GM18951 (cell line): ENCODE data around the gene SHANK3.

Source experiments
- POLR2A ChIP-seq: IDR thresholded peaks from 4 replicates; pipeline ENCODE4 v1.6.1; 2011; ENCODE audit warnings: mild to moderate bottlenecking; ENCODE audit not compliant: insufficient read length, insufficient read depth; ENCODE audit errors: extremely low read depth
- in situ Hi-C: fragments of 300-500 bp; cut with MboI; formaldehyde crosslinking; loops from one replicate; pipeline ENCODE4 v1.12.0; 2022; ENCODE audit warnings: low sequenced_read_pairs, mixed read lengths, inconsistent platforms; ENCODE audit not compliant: unreplicated experiment

Gene SHANK3

DNA sequence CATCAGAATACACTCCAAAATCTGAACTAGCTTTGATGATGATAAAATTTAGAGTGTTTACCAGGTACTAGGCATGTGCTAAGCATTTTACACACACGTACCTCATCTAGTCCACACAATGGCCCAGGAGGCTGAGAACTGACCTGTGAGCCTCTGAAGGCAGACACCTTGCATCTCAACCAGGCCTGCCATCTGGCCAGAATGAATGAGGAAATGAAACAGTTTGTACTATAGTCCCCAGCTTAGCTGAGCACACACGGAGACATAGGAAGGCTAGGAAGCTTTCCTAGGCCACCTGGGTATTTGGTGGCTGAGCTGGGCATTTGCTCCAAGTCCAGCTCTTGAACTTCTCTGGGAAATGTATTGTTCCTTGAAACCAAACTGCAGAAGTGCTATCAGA is 6.9 kb upstream of the SHANK3 start:
- in situ Hi-C loops: no loop called here
- TF ChIP-seq POLR2A: no peak

DNA sequence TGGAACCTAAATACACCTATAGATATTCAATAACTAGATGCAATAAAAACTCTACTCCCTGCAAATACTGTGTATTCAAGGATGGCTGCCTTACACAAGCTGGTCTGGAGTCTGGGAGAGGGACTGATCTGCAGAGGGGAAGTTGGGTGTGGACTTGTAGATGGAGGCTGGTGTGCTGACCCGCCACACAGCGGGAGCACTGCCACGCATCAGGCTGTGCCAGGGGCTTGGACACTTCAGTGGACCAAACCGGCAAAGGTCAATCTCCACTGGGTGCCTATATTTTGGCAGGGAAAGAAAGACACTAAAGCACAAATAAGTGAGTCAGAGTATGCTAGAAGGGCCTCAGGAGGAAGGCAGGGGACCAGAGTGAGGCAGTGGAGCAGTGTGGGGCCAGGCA is 2.1 kb upstream of the SHANK3 start:
- in situ Hi-C loops: no loop called here
- TF ChIP-seq POLR2A: no peak

DNA sequence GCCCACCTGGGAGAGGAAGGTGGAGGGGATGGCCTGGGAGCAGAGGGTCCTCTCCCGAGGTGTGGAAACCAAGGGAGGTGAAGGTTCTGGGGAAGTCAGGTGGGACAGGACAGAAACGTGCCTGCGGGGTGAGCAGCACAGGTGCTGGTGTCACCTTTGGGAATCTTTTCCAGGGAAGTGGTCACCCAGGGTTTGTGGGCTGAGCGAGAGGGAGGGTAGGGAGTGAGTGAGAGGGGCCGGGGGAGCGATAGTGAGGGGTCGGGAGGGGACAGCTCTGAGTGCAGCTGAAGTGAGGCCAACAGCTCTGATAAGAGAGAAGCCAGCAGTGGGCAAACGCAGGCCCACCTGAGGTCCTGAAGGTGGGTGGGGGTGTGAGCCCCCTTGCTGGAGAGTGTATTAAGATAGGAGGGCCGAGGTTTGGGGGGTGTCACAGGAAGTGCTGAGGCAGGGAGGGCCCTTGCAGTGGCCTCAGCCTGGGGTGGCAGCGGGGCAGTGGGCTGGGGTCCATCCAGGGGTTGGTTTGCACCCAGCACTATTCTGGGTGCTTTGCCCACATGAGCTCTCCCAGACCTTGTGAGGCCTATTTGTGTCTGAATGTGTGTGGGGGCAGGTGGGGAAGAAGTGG is 1.6 kb upstream of the SHANK3 start:
- in situ Hi-C loops: no loop called here
- no peak for TF ChIP-seq POLR2A

DNA sequence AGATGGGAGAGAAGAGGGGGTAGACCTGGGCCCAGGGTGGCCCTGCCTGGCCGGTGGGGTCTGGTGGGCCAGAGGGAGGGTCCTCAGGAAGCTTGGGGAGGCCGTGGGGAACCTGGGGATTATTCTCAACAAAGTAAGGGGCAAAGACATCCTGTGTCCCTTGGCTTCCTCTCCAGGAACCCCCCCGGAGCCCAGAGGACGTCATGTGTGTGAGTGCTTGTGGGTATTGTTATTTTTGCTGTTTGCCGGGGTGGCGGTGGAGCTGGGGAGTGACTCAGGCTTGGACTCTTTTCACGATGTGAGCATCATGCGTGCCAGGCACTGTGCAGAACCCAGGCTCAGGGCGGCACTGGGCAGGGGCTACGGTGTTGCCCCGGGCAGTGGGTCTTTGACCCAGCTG is 982 bp upstream of the SHANK3 start:
- in situ Hi-C loops: no loop called here
- no peak for TF ChIP-seq POLR2A

DNA sequence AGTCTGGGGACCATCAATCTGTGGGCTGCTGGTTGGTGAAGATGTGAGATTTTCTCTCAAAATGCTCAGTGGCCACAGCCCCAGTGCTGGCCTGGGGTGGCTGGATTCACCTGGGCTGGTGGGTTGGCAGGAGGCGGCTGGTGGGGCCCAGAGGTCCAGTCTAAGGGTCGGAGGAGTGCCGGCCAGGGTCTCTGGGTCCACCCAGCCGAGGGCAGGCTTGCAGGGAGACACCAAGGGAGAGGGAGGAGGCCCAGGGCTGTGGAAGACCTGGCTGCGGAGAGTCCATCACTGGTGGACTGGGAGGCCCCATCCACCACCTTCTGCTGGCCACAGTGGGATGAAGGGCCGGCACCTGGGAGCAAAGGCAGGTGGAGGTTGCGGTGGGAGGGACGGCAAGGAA is 582 bp upstream of the SHANK3 start:
- in situ Hi-C loops: no loop called here

DNA sequence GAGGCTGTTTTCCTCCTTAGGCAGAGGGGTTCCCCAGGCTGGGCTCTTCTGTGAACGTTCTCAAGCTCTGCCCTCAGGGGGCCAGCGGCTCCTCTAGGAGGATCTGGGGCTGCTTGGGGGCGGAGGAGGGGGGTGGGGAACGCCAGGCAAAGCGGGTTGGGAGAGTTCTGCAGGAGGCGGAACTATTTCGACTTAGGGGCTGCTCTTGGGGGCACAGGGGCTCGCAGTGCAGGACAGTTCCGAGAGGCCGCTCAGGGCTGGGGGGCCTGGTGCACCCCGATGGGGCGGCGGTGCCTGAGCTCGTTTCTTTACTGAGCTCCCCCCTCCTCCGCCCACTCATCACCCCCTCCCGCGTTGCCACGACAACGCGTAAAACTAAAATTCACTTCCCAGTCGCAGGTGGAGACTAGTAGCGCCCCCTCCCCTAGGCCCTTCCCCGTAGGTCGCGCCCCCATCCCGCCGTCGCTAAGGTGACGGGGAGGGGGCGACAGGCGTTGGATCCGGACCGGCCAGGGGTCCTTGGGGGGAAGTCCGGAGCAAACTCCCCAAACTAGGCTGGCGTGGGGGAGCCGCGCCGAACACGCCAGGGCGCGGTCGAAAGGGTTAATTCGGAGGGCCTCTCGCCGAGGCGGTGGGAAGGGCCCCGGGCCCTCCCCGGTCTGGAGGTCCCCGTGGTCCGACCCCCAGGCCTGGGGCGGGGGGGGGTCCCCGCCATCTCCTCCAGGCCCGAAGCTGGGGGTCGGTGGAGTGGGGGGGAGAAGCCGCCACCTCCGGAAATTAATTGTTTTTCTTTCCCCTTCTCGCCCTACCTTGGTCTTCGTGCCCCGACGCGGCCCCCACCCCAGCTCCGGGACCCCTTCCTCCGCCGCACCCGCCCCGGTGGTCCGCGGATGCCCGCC is 857 bp downstream of the SHANK3 start:
- TF ChIP-seq POLR2A: no peak
- in situ Hi-C loops: no loop called here

More for the DNA sequence above, 582 bp upstream of the SHANK3 start:
- TF ChIP-seq POLR2A: no peak

DNA sequence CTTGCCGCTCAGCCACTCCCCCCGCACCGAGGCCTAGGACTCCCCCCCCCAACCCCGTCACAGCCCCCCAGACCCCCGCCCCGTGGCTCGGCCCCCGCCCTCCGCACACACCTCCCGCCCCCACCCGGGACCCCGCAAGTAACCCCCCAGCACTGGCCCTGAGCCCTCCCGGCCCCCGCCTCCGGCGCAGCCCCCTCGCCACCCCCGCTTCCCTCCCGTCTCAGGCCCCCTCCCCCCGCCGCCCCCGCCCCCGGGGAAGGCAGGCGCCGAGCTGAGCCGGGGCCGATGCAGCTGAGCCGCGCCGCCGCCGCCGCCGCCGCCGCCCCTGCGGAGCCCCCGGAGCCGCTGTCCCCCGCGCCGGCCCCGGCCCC is 1.5 kb downstream of the SHANK3 start:
- in situ Hi-C loops: no loop called here
- TF ChIP-seq POLR2A: no peak

DNA sequence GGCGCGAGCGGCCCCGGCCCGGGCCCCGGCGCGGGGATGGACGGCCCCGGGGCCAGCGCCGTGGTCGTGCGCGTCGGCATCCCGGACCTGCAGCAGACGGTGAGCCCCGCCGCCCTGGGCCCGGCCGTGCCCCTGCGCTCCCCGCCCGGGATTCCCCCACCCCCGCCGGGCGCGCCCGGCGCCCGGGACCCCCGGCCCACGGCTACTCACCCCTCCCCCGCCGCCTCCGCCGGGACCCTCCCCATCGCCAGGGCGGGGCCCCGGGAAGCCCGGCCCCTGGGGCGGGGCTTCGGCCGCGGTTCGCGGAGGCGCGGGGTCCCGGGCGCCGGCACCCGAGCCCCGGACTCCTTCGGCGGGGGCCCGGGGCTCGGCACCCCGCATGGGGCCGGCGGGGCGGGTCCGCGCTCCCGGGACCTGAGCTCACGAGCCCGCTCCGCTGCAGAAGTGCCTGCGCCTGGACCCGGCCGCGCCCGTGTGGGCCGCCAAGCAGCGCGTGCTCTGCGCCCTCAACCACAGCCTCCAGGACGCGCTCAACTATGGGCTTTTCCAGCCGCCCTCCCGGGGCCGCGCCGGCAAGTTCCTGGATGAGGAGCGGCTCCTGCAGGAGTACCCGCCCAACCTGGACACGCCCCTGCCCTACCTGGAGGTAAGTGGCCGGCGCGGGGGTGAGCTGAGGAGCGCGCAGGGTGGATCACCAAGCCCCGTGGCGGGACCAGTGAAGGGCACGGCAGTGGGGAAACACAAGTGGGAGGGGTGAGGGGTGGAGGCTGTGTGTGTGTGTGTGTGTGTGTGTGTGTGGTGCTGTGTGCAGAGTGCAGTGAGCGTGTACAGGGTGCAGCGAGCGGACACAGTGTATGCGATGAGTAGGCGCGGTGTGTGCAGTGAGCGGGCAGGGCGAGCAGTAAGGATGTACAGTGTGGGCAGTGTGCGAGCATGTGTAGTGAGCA is 2.3 kb downstream of the SHANK3 start:
- TF ChIP-seq POLR2A: no peak
- in situ Hi-C loops: no loop called here

DNA sequence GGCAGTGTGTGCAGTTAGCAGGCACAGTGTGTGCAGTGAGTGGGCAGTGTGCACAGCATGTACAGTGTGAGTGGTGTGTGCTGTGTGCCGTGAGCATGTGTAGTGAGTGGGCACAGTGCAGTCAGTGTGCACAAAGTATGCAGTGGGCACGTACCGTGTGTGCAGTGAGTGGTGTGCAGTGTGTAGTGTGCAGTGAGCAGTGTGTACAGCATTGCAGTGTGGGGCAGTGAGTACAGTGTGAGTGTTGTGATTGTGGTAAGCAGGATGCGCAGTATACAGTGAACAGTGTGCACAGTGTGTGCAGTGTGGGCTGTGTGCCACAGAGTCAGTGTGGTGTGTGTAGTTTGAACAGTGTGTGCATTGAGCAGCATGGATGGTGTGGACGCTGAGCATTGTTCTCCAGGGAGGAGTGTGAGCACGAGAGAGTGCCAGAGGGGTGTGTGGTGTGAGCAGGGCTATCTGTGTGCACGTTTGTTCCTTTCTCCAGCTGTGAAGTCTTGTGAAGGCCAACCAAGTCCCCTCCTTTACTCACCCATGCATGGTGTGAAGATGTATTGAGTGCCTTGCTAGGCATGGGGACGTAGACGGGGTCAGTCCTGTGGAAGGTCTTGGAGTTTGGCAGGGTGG is 3.0 kb downstream of the SHANK3 start:
- TF ChIP-seq POLR2A: no peak
- in situ Hi-C loops: no loop called here

DNA sequence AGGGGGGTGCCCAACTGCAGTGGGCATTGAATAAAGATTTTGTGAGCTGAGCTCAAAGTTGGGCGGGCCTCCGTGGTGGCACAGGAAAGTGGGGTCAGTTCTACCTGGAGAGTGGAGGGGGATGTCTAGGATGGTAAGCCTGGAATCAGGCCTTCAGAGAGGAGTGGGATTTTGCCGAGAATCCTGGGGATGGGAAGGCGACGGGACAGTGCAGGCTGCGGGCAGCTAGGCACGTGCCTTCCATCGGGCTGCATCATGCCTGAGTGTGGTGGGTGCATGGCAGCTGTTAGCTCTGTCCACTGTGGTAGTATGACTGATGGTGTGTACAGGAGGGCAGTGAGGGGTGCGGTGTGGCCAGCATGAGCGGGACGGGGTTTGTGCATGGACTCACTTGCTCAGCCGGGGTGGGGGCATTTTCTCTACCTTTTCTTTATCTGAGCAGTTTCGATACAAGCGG is 3.6 kb downstream of the SHANK3 start:
- TF ChIP-seq POLR2A: no peak
- in situ Hi-C loops: no loop called here

DNA sequence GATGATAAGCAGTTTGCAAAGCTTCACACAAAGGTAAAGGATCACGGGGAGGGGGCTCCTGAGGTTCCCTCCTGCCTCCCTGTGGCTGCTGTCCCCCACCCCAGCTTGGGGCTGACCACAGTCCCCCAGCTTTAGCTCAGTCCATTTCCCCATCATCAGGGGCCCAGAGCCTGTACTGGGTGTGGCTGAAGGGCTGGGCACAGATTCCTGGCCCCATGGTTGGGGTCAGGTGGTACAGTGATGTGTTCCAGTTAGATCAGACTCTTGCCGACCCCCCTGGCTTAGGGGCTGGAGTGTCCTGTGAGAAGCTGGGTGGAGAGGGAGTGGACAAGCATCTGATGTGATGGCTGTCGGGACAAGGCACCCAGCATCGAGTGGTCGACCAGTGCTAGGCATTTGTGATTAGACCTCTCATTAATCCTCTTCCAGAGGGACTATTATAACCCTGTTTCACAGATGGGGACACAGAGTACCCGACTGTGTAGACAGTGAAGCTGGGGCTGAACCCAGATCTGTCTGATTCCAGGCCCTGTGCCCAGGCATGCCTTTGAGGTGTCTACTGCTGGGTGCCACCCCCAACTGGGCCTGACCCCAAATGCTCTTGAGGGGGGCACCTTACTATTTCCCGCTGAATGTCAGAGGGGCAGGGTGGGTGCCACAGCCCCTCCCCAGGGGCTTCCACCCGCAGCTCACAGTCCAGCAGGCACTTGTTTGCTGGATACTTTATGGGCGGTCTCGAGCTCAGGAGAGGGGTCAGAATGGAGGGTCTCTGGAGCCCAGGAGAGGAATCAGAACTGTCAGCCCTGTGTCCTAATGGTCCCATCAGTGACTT is 4.3 kb downstream of the SHANK3 start:
- in situ Hi-C loops: no loop called here

More for the DNA sequence above, 4.3 kb downstream of the SHANK3 start:
- no peak for TF ChIP-seq POLR2A
